GM12872 (cell line): Measurements from ENCODE around the gene RALGPS1.

Experiments used
- CTCF ChIP-seq: IDR thresholded peaks from 3 replicates; pipeline ENCODE4 v1.5.1; 2011; ENCODE audit warnings: low read depth, mild to moderate bottlenecking, low read length, moderate library complexity; ENCODE audit not compliant: insufficient read depth

Gene RALGPS1

DNA sequence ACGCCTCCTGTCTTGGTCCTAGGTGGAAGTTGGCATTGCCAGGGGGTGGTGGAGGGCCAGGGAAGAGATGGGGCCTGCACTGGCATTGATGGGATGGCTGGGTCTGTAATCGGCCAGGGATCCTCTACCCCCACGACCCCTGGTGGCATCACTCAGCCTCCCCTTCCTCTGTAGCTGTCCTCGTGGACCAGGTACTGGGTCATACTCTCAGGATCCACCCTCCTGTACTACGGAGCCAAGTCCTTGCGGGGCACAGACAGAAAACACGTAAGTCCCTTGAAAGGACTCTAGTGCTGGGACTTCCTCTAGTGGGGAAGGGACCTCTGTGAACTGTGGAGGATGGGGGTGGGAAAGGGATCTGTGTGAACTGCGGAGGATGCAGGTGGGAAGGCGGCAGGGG lies 297.9 kb downstream of the RALGPS1 start:
- no peak for TF ChIP-seq CTCF

- no peak for TF ChIP-seq CTCF
Measured at GRCh38 chr9:127213859-127214258, 299.3 kb downstream of the RALGPS1 start.

GRCh38 chr9:127214421-127215267 lies 300.1 kb downstream of the RALGPS1 start:
- TF ChIP-seq CTCF: peak; percentile 88

DNA sequence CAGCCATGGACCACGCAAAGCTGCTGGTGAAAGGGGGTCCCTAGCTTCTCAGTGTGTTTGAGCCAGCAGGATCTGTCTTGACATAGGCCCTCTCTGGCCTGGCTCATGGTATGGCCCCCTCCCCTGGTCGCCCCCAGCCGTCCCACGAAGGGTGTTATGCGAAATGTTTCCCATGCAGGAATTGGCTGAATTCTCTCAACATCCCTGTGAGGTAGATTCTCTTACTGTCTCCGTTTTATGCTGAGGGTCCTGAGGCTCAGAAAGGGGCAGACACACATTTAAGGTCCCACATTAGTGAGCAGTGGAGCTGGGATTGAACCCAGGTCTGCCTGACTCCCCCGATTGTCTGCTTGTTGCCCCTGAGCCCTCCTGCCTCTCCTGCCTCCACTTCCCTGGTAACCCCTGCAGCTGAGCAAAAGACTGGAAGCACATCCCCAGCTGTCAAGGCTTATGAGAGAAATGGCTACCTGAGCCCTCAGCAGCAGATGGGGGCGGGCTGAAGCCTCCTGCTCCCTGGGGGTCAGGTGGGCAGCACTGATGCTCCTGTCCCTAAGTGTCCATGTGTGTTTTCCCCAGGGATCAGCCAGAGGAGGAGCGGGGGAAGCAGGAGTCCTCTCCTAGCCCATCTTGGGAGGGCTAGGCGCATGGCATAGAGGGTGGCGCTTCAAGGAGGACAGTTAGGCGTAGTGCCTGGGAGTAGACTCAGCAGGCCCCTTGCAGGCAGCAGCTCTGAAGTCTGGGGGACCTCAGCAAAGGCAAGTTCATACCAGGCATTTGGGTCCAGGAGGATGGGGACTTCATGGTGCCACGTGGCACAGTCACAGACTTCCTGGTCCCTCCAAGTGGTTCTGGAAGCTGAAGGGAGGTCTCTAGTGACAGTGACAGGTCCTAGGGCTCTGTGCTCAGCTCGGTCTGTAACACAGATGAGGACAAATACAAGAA lies 301.0 kb downstream of the RALGPS1 start:
- no peak for TF ChIP-seq CTCF

DNA sequence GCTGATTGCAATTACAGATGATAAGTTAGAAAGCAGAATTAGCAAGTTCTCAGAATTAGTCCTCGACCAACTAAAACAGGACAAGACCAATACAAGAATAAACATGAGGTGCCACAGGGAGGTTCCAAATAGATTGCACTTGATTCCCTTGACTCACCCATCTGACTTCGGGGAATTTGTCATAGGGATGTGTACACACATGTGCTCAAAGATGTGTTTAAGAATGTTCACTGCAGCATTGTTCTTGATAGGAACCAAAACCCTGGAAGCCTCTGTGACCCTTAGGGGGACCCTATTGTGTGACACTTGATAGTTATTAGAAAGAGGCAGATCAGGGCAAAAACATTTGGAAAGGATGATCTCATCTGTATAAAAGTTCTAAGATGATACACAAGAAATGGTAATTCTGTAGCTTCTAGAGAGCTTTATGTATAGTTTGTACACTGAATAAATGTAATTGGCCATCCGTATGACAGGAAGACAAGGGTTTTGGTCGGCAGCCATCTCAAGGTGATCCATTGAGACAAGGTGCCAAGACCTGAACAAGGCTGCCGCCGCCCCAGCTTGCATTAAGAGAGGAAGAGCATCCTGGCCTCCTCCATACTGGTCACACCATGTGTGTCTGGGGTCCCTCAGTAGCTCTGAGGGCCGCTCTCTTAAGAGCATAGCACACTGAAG lies 301.8 kb downstream of the RALGPS1 start:
- TF ChIP-seq CTCF: no peak

GRCh38 chr9:127216888-127217217 lies 302.3 kb downstream of the RALGPS1 start:
- no peak for TF ChIP-seq CTCF

DNA sequence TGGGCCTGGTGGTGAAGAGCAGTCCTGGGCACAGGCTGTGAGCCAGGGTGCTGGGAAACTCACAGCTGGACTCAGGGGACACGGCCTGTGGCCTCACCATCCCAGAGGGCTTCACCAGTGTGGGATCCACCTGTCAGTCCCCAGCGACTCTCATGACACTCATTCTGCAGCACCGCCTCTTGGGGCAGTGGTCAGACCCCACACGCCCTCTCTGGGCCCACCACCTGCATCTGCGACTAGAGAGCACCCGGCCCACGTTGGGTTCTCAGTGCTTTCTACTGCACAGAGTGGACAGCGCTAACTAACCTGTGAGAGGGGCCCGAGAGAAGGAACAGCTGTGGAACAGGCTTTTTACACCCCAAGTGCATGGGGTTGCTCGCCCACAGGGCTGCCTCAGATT lies 304.2 kb downstream of the RALGPS1 start:
- TF ChIP-seq CTCF: no peak
